OCI-LY3 (cell line): ENCODE measurements around the gene CYP11A1.
A peak's percentile ranks its signal among the peaks of the same experiment; 100 is the strongest.

ENCODE experiments used
- H2AFZ ChIP-seq: fragments of 200-600, 300-600 bp; shearing (Covaris generic); 2 replicates; pipeline ENCODE4 v1.6.0; 2014; ENCODE audit warnings: antibody characterized with exemption, low read depth, low read length
- H3K27ac ChIP-seq: fragments of 200-600, 300-600 bp; sonication (generic); 2 replicates; pipeline ENCODE4 v1.5.1; 2014; ENCODE audit warnings: mild to moderate bottlenecking, low read length, moderate library complexity, mixed read lengths
- H3K27me3 ChIP-seq: fragments of 200-600, 300-600 bp; sonication (generic); 2 replicates; pipeline ENCODE4 v1.6.1; 2014; ENCODE audit warnings: low read depth, low read length, mixed read lengths
- H3K36me3 ChIP-seq: fragments of 200-600, 300-600 bp; sonication (generic); replicated peaks from 2 replicates; pipeline ENCODE3; 2014; ENCODE audit warnings: low read depth, low read length, mixed read lengths
- H3K4me1 ChIP-seq: fragments of 300-600, 200-600 bp; sonication (generic); 2 replicates; pipeline ENCODE4 v1.6.1; 2014; ENCODE audit warnings: low read length, mixed read lengths
- H3K4me2 ChIP-seq: fragments of 200-600, 300-600 bp; sonication (generic); 2 replicates; pipeline ENCODE4 v1.6.1; 2014; ENCODE audit warnings: low read length, mixed read lengths
- H3K4me3 ChIP-seq: fragments of 300-600, 200-600 bp; sonication (generic); 2 replicates; pipeline ENCODE4 v1.5.1; 2014; ENCODE audit warnings: antibody characterized with exemption, mild to moderate bottlenecking, low read length, moderate library complexity
- H3K79me2 ChIP-seq: fragments of 300-600, 200-600 bp; shearing (Covaris generic); 2 replicates; pipeline ENCODE4 v1.6.1; 2014; ENCODE audit warnings: mild to moderate bottlenecking, low read length, mixed read lengths
- H3K9ac ChIP-seq: fragments of 300-600, 200-600 bp; shearing (Covaris generic); 2 replicates; pipeline ENCODE4 v1.6.0; 2014; ENCODE audit warnings: mild to moderate bottlenecking, low read length, moderate library complexity
- H3K9me3 ChIP-seq: fragments of 200-600, 300-600 bp; shearing (Covaris generic); 2 replicates; pipeline ENCODE4 v1.6.1; 2014; ENCODE audit warnings: low read length, mixed read lengths; ENCODE audit not compliant: insufficient read depth
- H4K20me1 ChIP-seq: fragments of 200-600, 300-600 bp; sonication (generic); 2 replicates; pipeline ENCODE4 v1.6.1; 2016; ENCODE audit warnings: low read length, mixed read lengths; ENCODE audit not compliant: insufficient read depth
- EZH2phosphoT487 ChIP-seq: fragments of 200-600 bp; shearing (Covaris generic); IDR thresholded peaks from 2 replicates; pipeline ENCODE4 v1.6.1; 2018; ENCODE audit warnings: antibody characterized with exemption, mixed run types, low read depth
- TF ChIP-seq, protein P1 (sequence below): fragments of 200-600, 300-600 bp; sonication (generic); IDR thresholded peaks from 2 replicates; pipeline ENCODE4 v1.5.1; 2014; ENCODE audit warnings: antibody characterized with exemption, low read length, low read depth

Gene CYP11A1

GRCh38 chr15:74400915-74401757 is 33.7 kb upstream of the CYP11A1 start:
- H2AFZ ChIP-seq, result no peak overlapping the region
- no peaks in the 10 kb centered on the region for H3K27me3 ChIP-seq
- peak overlapping the region; percentile 37; the same call in 1 of the 2 replicates for H3K4me3 ChIP-seq
- H3K4me2 ChIP-seq, result peak overlapping the region; percentile 76
- peak overlapping the region; percentile 79 for H3K9ac ChIP-seq
- no peaks in the 10 kb centered on the region for H4K20me1 ChIP-seq
- peaks cover 99% of the 10 kb centered on the region for H3K4me1 ChIP-seq
- no peaks in the 10 kb centered on the region for H3K9me3 ChIP-seq
- TF ChIP-seq, protein P1, sequence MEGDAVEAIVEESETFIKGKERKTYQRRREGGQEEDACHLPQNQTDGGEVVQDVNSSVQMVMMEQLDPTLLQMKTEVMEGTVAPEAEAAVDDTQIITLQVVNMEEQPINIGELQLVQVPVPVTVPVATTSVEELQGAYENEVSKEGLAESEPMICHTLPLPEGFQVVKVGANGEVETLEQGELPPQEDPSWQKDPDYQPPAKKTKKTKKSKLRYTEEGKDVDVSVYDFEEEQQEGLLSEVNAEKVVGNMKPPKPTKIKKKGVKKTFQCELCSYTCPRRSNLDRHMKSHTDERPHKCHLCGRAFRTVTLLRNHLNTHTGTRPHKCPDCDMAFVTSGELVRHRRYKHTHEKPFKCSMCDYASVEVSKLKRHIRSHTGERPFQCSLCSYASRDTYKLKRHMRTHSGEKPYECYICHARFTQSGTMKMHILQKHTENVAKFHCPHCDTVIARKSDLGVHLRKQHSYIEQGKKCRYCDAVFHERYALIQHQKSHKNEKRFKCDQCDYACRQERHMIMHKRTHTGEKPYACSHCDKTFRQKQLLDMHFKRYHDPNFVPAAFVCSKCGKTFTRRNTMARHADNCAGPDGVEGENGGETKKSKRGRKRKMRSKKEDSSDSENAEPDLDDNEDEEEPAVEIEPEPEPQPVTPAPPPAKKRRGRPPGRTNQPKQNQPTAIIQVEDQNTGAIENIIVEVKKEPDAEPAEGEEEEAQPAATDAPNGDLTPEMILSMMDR, result no peak
- no peak for TF ChIP-seq EZH2phosphoT487
- peaks cover 31% of the 10 kb centered on the region for H3K79me2 ChIP-seq
- H3K36me3 ChIP-seq, result peaks cover 23% of the 10 kb centered on the region
- H3K27ac ChIP-seq, result peak overlapping the region; percentile 95

- H3K27me3 ChIP-seq, result no peaks in the 10 kb centered on the region
- H4K20me1 ChIP-seq, result no peaks in the 10 kb centered on the region
- peak overlapping the region; percentile 79 for H3K9ac ChIP-seq
- peaks cover 15% of the 10 kb centered on the region for H3K36me3 ChIP-seq
- H3K79me2 ChIP-seq, result peaks cover 35% of the 10 kb centered on the region
- peak overlapping the region; percentile 76 for H3K4me2 ChIP-seq
- peaks cover 99% of the 10 kb centered on the region for H3K4me1 ChIP-seq
- H2AFZ ChIP-seq, result no peak overlapping the region
- no peaks in the 10 kb centered on the region for H3K9me3 ChIP-seq
- H3K4me3 ChIP-seq, result peak overlapping the region; percentile 37
- peak overlapping the region; percentile 95 for H3K27ac ChIP-seq
- no peak for TF ChIP-seq EZH2phosphoT487
- TF ChIP-seq, protein P1, result no peak
Observed at GRCh38 chr15:74400313-74400860, 32.9 kb upstream of the CYP11A1 start.

- no peak overlapping the region for H2AFZ ChIP-seq
- H3K4me2 ChIP-seq, result peak overlapping the region; percentile 76
- no peaks in the 10 kb centered on the region for H3K27me3 ChIP-seq
- peak overlapping the region; percentile 11 for H3K4me3 ChIP-seq
- peaks cover 40% of the 10 kb centered on the region for H3K79me2 ChIP-seq
- no peaks in the 10 kb centered on the region for H4K20me1 ChIP-seq
- no peaks in the 10 kb centered on the region for H3K9me3 ChIP-seq
- TF ChIP-seq EZH2phosphoT487, result no peak
- TF ChIP-seq, protein P1, result no peak
- H3K36me3 ChIP-seq, result peaks cover 13% of the 10 kb centered on the region
- peak overlapping the region; percentile 95 for H3K27ac ChIP-seq
- peak overlapping the region; percentile 79 for H3K9ac ChIP-seq
- peaks cover 99% of the 10 kb centered on the region for H3K4me1 ChIP-seq
Observed at GRCh38 chr15:74399511-74400312, 32.3 kb upstream of the CYP11A1 start.
